AG09319 (cell line): Measurements from ENCODE around the gene SCNN1B.
"Not testable (repeated sequence)": the region's sequence is repeated elsewhere in the genome, so short reads cannot be mapped to it uniquely, and the experiment has no call there.

Experiments
- DNase-seq: peaks from one replicate; pipeline ENCODE4 v3.0.0-alpha.2; 2010; ENCODE audit warnings: low read depth; ENCODE audit errors: extremely low read depth
- TF ChIP-seq, protein P1 (sequence below): IDR thresholded peaks from 2 replicates; pipeline ENCODE4 v1.5.1; 2011; ENCODE audit warnings: low read depth, mild to moderate bottlenecking, inconsistent platforms, low read length, moderate library complexity

SCNN1B gene

DNA sequence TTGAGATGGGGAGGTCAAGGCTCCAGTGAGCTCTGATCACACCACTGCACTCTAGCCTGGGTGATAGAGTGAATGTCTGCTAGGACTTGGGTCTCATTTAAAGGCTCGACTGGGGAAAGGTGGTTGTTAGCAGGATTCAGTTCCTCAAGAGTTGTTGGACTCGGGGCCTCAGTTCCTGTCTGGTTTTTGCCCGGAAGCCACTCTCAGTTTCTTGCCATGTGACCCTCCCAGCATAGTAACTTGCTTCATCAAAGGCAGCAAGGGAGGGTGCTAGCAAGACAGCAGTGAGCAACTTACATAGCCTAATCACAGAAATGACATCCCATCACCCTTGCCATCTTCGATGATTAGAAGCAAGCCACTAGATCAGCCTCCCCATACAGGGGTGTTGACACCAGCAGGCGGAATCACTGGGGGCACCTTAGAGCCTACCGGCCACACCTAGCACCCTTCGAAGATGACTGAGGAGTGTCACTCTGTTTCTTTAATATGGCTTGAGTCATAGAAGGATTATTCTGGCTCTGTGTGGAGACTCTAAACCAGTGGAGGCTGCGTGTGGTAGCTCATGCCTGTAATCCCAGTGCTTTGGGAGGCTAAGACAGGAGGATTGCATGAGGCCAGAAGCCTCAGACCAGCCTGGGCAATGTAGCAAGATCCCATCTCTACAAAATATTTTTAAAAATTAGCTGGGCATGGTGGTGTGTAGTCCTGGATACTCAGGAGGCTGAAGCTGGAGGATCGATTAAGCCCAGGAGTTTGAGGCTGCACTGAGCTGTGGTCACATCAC lies 13.2 kb upstream of the SCNN1B start:
- TF ChIP-seq, protein P1, sequence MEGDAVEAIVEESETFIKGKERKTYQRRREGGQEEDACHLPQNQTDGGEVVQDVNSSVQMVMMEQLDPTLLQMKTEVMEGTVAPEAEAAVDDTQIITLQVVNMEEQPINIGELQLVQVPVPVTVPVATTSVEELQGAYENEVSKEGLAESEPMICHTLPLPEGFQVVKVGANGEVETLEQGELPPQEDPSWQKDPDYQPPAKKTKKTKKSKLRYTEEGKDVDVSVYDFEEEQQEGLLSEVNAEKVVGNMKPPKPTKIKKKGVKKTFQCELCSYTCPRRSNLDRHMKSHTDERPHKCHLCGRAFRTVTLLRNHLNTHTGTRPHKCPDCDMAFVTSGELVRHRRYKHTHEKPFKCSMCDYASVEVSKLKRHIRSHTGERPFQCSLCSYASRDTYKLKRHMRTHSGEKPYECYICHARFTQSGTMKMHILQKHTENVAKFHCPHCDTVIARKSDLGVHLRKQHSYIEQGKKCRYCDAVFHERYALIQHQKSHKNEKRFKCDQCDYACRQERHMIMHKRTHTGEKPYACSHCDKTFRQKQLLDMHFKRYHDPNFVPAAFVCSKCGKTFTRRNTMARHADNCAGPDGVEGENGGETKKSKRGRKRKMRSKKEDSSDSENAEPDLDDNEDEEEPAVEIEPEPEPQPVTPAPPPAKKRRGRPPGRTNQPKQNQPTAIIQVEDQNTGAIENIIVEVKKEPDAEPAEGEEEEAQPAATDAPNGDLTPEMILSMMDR, result no peak
- DNase-seq, result no peak

DNA sequence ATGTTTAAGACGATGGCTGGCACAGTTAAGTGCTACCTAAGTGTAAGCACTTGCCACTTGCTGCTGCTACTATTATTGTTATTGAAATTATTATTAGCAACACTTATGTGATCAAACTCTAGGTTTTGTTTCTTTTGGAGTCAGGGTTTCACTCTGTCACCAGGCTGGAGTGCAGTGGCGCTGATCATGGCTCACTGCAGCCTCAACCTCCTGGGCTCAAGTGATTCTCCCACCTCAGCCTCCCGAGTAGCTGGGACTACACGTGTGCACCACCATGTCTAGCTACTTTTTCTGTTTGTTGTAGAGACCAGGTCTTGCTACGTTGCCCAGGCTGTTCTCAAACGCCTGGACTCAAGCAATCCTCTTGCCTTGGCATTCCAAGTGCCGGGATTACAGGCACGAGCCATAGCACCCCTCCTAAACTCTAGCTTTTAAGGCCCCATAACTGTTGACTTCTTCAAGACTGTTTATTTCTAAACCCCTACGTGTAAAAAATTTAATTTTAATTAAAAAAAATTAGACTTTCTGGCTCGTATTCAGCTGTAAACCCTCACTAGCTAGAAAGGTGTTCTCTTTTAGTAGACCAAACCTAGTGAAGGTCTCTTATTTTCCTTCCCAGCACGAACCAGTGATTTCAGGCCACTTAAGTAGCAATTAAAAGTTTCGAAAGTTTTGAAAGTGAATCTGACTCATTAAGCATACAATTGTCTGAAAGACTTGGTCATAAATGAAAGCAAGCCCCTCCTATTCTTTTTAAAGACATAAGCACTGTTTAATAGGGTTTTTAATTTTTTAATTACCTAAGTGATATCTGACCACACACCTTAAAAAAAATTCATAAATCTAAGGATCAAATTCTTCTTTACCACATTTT lies 11.7 kb upstream of the SCNN1B start:
- TF ChIP-seq, protein P1, result no peak
- no peak for DNase-seq

DNA sequence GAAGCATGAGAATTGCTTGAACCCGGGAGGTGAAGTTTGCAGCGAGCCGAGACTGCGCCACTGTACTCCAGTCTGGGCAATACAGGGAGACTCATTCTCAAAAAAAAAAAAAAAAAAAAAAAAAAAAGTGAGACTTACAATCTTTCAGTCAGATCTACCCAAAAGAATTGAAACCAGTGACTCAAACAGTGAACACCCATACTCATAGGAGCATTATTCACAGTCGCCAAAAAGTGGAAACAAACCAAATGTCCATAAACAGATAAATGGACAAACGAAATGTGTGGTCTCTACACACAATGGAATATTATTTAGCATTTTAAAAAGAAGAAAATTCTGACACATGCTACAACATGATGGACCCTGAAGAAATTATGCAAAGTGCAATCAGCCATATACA lies 9.1 kb upstream of the SCNN1B start:
- TF ChIP-seq, protein P1, result no peak
- no peak for DNase-seq

DNA sequence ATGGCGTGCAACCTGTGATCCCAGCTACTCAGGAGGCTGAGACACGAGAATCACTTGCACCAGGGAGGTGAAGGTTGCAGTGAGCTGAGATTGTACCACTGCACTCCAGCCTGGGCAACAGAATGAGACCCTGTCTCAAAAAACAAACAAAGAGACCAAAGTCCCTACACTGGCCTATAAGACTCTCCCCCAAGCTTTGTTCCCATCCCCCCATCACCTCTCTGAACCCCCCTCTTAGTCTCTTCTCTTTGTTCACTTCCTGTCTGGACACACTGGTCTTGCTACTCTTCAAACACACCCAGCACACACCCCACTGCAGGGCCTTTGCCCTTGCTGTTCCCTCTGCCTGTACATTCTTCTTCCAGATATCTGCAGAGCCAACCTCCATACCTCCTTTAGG lies 7.8 kb upstream of the SCNN1B start:
- no peak for DNase-seq
- TF ChIP-seq, protein P1, result no peak

DNA sequence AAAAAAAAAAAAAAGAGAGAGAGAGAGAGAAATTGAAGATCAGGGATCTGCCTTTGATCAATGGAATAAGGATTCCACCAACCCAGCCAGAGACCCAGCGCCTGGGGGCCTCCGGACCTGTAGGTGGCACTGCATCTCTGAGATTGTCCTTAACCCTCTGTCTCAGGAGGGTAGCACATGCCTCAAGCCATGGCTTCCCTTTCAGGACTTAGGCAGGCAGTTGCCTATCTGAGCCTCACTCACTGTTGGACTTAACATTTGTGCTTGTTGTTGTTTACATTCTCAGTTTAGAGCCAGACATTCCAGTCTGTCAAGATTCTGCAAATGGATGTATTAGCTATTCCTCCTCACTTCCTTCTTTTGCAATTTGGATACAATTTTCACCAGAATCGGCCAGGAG lies 5.1 kb upstream of the SCNN1B start:
- TF ChIP-seq, protein P1, result no peak
- DNase-seq, result no peak

DNA sequence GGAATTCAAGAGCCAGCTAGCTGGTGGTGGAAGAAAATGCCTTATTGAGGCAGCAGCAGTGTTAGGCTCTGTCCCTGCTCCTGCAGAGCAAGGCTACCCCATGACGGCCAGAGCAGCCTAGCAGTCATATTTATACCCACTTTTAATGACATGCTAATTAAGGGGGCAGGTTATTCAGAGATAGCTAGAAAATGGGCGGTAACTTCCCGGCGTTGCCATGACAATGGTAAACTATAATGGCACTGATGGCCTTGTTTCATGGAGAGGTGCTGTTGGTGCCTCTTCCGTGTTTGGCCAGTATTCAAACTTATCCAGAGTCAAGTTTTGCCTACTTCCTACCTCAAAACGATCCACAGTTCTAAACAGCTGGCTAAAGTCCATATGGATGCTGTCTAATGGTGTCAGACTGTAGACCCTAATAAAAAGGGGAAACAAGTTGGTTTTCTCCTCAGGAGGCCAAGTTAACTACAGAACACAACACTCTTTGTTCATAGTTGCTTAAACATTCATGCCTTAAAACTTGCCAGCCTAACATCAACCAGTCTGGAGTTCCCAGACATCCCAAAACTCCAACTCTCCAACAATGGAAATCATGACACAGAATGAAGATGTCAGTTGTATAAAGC lies 3.7 kb upstream of the SCNN1B start:
- DNase-seq, result no peak
- TF ChIP-seq, protein P1, result no peak

DNA sequence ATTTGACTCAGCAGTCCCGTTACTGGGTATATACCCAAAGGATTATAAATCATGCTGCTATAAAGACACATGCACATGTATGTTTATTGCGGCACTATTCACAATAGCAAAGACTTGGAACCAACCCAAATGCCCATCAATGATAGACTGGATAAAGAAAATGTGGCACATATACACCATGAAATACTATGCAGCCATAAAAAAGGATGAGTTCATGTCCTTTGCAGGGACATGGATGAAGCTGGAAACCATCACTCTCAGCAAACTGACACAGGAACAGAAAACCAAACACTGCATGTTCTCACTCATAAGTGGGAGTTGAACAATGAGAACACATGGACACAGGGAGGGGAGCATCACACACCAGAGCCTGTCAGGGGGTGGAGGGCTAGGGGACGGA lies 2.3 kb upstream of the SCNN1B start:
- DNase-seq, result not testable (repeated sequence)
